ENCODE measurements around the gene CAPN15.

Gene CAPN15

GRCh38 chr16:559411-560203, 32.1 kb downstream of the CAPN15 start:
- H3K4me3 ChIP-seq (ENCODE audit: low read depth, low read length): no peak overlapping the region

DNA sequence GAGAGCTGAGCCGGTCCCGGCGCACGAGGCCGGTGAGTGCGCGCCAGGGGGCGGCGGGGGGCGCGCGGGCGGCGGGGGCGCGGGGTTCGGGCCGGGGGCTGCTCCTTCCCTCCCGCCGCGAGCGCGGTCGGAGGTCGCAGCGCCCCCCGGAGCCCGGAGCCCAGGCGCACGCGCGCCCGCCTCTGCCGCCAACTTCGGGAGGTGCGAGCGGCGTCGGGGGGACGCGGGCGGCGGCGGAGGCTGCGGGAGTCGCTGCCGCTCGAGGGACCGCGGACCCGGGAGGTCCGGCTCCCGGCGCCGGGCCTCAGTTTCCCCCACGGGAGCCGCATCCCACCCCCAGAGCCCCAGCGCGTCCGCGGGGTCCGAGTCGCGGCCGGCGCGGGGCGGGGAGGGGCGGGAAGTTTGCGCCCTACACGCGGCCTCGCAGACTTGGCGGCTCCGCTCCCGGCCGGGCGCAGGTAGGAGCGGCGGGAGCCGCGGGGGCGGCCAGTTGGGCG, 32.7 kb downstream of the CAPN15 start, which contains the start of gene PRR35:
Gene PRR35 (plus strand): TSS at position 191 of the 497 bp plus-strand sequence. CDS start 2,901 bp downstream, outside the sequence.
- CTCF ChIA-PET: no interaction called here

More at GRCh38 chr16:559411-560203, 32.1 kb downstream of the CAPN15 start:
- CTCF ChIA-PET: no interaction called here
- TF ChIP-seq, protein P1, sequence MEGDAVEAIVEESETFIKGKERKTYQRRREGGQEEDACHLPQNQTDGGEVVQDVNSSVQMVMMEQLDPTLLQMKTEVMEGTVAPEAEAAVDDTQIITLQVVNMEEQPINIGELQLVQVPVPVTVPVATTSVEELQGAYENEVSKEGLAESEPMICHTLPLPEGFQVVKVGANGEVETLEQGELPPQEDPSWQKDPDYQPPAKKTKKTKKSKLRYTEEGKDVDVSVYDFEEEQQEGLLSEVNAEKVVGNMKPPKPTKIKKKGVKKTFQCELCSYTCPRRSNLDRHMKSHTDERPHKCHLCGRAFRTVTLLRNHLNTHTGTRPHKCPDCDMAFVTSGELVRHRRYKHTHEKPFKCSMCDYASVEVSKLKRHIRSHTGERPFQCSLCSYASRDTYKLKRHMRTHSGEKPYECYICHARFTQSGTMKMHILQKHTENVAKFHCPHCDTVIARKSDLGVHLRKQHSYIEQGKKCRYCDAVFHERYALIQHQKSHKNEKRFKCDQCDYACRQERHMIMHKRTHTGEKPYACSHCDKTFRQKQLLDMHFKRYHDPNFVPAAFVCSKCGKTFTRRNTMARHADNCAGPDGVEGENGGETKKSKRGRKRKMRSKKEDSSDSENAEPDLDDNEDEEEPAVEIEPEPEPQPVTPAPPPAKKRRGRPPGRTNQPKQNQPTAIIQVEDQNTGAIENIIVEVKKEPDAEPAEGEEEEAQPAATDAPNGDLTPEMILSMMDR (IDR thresholded peaks at IDR 0.05; ENCODE audit: insufficient read depth, low read length, missing control alignments): no peak
- no peak for DNase-seq (ENCODE audit: low read depth, low spot score)
- POLR2A ChIA-PET: no interaction called here

DNA sequence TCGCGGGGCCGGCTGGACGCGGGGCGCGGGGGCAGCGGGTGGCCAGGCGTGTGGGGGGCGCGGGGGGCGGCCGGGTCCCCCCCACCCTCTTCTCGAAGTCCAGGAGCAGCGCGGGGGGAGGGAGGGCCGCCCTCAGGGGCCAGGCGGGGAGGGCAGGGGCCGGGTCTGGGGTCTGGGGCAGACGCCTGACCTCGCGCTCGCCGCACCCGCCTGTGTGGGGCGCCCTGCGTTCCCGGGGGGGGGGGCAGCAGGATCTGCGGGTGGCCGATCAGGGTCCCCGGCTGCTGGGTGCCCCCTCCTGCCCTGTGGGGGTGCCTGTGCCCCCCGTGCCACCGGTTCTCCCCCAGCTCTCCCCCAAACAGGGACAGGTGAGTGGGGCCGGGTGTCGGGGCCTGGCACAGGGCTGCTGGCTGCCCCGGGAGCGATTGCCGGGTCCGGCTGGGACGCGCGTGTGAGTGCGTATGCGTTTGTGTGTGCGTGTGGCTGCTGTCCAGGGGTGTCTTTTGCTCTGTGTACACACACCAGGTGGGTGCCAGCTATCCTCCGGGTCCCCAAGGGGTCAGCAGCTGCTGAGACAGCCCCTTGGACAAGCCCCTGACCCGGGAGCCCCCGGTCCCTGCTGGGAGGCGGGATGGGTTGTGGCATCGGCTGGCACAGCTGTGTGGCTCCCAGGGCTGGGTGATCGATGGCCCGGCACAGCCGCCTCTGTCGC, 33.3 kb downstream of the CAPN15 start:
- DNase-seq (ENCODE audit: low read depth, low spot score): no peak
- ChIA-PET POLR2A (no interaction called here), CTCF (no interaction called here)
- H3K4me3 ChIP-seq (ENCODE audit: low read depth, low read length): no peak overlapping the region
- TF ChIP-seq, protein P1 (IDR thresholded peaks at IDR 0.05; ENCODE audit: insufficient read depth, low read length, missing control alignments): no peak

More for the DNA sequence above, 32.7 kb downstream of the CAPN15 start, which contains the start of gene PRR35:
- TF ChIP-seq, protein P1 (IDR thresholded peaks at IDR 0.05; ENCODE audit: insufficient read depth, low read length, missing control alignments): no peak
- DNase-seq (ENCODE audit: low read depth, low spot score): no peak
- POLR2A ChIA-PET: no interaction called here
- no peak within 1 kb of the TSS for H3K4me3 ChIP-seq (ENCODE audit: low read depth, low read length)

DNA sequence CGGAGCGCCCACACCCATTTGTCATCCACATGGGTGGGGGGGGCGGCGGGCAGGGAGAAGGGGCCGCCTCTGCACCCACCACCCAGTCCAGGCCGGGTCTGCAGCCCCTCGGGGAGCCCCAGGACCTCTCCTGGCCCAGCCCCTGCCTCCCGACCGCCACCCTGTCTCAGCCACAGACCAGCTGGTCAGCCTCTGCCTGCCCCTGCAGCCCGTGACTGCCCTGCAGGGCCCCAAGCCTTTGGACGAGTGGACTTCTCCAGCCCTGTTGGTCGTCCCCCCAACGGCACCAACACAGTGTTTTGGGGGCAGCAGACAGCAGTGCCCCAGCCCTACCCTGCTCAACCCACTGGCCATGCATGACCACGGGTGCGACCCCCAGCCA, 33.9 kb downstream of the CAPN15 start:
- no peak for DNase-seq (ENCODE audit: low read depth, low spot score)
- POLR2A ChIA-PET: no interaction called here
- CTCF ChIA-PET: no interaction called here
- no peak overlapping the region for H3K4me3 ChIP-seq (ENCODE audit: low read depth, low read length)
- TF ChIP-seq, protein P1 (IDR thresholded peaks at IDR 0.05; ENCODE audit: insufficient read depth, low read length, missing control alignments): no peak

DNA sequence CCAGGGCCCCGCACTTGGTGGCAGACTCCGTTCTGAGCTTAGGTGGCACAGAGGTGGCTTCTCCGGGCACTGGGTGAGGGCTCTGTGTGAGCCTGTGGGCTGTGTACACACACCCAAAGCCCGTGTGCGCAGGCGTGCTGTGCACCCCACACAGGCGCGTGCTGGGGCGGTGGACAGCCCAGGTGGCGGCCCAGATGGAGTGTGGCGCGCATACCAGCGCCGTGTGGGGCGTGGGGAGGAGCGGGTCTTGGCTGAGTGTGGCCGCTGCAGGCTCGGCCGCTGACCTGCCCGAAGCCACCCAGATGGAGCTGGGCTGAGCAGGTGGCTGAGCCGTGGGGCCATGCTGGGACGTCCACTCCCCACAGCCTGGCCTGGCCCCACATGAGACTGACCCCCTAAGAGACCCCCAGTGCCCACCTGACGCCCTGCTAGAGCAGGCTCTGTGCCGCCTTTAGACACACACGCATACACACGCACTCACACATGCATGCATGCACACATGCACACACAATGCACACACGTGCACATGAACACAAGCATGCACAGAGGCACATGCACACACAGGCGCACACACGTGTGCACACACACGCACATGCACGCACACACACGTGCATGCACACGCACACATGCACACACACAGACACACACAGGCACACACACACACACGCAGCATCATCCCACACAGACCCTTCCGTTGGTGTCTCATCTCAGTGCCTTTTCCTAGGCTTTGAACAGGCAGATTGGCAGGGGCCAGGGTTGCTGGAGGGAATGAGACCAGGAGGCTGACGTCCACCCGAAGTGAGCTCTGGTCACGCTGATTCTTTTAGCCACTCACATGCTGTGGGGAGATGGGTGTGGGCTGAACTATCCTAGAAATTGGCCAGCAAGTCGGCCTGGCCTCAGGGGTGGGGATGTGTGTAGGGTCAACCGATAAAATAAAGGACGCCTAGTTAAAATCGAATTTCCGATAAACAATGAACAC, 34.7 kb downstream of the CAPN15 start:
- ChIA-PET CTCF (no interaction called here), POLR2A (no interaction called here)
- no peak for DNase-seq (ENCODE audit: low read depth, low spot score)
- TF ChIP-seq, protein P1 (IDR thresholded peaks at IDR 0.05; ENCODE audit: insufficient read depth, low read length, missing control alignments): no peak
- no peak overlapping the region for H3K4me3 ChIP-seq (ENCODE audit: low read depth, low read length)
